HL-60 (cell line): ENCODE measurements around the gene IQGAP2.

Experiments used
- DNase-seq, 2 experiments: peaks; one replicate each; pipeline ENCODE4 v3.0.0-alpha.2; 2010 to 2020; ENCODE audit warnings: low read depth in 1 of 2, low spot score in 1 of 2
- H3K27ac ChIP-seq: fragments of 250-450 bp; sonication (Bioruptor Pico); replicated peaks from 2 replicates; pipeline ENCODE4 v1.5.1; 2020; ENCODE audit warnings: mild to moderate bottlenecking, moderate library complexity
- H3K27me3 ChIP-seq: fragments of 250-450 bp; sonication (Bioruptor Pico); 2 replicates; pipeline ENCODE4 v1.5.1; 2021; ENCODE audit warnings: mild to moderate bottlenecking, moderate library complexity; ENCODE audit not compliant: insufficient read depth, poor library complexity, severe bottlenecking
- H3K4me3 ChIP-seq: replicated peaks from 2 replicates; pipeline ENCODE4 v1.5.1; 2011; ENCODE audit warnings: mild to moderate bottlenecking, control low read depth, low read length; ENCODE audit not compliant: insufficient read depth
- GABPA ChIP-seq: IDR thresholded peaks from 2 replicates; pipeline ENCODE4 v1.6.1; 2012; ENCODE audit warnings: low read depth
- POLR2AphosphoS5 ChIP-seq: IDR thresholded peaks from 2 replicates; pipeline ENCODE4 v1.6.1; 2012; ENCODE audit warnings: low read depth
- SPI1 ChIP-seq: IDR thresholded peaks from 2 replicates; pipeline ENCODE4 v1.6.1; 2012; ENCODE audit warnings: low read depth, mild to moderate bottlenecking, borderline replicate concordance
- TF ChIP-seq, protein P1 (sequence below): IDR thresholded peaks from 2 replicates; pipeline ENCODE4 v1.6.1; 2012; ENCODE audit warnings: low read depth; ENCODE audit not compliant: insufficient replicate concordance
- TF ChIP-seq, protein P2 (sequence below): IDR thresholded peaks from one replicate; pipeline ENCODE4 v1.5.1; 2011; ENCODE audit warnings: low read length, control low read depth, inconsistent platforms; ENCODE audit not compliant: insufficient read depth

Gene IQGAP2

DNA sequence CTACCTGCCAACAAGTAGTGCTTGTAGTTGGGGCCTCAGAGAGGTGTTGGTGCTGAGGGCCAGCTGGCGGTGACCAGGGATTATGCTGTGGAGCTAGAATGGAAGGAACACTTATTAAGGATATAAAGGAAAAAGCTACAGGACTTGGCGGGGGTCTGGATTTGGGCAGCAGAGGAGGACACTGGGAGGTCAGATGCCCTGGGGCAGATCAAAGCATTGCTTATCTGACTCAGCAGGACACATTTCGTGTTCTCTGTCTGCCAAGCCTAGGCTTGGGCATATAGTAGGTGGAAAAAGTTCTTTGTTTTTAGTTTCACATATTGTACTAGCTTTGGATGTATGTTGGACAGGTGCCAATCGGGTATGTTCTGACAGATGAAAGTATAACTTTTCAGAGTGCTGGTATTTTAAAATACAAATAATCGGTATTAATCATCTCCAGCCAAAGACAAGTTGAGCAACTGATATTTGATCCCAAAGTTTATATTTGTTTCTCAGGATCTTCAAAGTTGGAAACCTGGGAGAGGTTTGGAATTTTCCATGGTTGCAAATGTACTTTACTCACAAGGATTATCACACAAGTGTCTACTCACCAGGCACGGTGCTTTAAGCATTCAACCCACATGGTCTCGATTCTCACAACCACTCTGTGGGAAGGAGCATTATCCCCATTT, 69.4 kb downstream of the IQGAP2 start:
- no peak overlapping the region for H3K27ac ChIP-seq
- no peak for DNase-seq
- H3K27me3 ChIP-seq: no peaks in the 10 kb centered on the region
- H3K4me3 ChIP-seq: no peak overlapping the region
- TF ChIP-seq, protein P1, sequence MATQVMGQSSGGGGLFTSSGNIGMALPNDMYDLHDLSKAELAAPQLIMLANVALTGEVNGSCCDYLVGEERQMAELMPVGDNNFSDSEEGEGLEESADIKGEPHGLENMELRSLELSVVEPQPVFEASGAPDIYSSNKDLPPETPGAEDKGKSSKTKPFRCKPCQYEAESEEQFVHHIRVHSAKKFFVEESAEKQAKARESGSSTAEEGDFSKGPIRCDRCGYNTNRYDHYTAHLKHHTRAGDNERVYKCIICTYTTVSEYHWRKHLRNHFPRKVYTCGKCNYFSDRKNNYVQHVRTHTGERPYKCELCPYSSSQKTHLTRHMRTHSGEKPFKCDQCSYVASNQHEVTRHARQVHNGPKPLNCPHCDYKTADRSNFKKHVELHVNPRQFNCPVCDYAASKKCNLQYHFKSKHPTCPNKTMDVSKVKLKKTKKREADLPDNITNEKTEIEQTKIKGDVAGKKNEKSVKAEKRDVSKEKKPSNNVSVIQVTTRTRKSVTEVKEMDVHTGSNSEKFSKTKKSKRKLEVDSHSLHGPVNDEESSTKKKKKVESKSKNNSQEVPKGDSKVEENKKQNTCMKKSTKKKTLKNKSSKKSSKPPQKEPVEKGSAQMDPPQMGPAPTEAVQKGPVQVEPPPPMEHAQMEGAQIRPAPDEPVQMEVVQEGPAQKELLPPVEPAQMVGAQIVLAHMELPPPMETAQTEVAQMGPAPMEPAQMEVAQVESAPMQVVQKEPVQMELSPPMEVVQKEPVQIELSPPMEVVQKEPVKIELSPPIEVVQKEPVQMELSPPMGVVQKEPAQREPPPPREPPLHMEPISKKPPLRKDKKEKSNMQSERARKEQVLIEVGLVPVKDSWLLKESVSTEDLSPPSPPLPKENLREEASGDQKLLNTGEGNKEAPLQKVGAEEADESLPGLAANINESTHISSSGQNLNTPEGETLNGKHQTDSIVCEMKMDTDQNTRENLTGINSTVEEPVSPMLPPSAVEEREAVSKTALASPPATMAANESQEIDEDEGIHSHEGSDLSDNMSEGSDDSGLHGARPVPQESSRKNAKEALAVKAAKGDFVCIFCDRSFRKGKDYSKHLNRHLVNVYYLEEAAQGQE: no peak
- TF ChIP-seq GABPA (no peak), POLR2AphosphoS5 (no peak), SPI1 (no peak)
- TF ChIP-seq, protein P2, sequence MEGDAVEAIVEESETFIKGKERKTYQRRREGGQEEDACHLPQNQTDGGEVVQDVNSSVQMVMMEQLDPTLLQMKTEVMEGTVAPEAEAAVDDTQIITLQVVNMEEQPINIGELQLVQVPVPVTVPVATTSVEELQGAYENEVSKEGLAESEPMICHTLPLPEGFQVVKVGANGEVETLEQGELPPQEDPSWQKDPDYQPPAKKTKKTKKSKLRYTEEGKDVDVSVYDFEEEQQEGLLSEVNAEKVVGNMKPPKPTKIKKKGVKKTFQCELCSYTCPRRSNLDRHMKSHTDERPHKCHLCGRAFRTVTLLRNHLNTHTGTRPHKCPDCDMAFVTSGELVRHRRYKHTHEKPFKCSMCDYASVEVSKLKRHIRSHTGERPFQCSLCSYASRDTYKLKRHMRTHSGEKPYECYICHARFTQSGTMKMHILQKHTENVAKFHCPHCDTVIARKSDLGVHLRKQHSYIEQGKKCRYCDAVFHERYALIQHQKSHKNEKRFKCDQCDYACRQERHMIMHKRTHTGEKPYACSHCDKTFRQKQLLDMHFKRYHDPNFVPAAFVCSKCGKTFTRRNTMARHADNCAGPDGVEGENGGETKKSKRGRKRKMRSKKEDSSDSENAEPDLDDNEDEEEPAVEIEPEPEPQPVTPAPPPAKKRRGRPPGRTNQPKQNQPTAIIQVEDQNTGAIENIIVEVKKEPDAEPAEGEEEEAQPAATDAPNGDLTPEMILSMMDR: no peak

DNA sequence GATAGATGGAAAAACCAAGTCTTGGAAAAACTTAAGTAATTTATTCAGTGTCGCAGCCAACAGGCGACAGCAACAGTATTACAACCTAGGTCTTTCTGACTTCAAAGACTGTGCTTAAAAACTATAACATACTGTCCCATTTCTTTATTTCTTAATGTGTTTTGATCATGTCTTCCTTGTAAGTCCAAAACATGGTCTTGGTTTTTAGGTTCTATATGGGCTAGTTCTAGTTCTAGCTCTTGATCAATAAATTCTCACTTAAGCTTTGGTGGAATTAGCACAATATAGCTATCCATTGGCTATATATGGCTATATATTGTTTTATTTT, 69.9 kb downstream of the IQGAP2 start:
- DNase-seq: no peak
- TF ChIP-seq, protein P2: no peak
- TF ChIP-seq, protein P1: no peak
- Histone ChIP-seq H3K27me3 (no peaks in the 10 kb centered on the region), H3K4me3 (no peak overlapping the region), H3K27ac (no peak overlapping the region)

DNA sequence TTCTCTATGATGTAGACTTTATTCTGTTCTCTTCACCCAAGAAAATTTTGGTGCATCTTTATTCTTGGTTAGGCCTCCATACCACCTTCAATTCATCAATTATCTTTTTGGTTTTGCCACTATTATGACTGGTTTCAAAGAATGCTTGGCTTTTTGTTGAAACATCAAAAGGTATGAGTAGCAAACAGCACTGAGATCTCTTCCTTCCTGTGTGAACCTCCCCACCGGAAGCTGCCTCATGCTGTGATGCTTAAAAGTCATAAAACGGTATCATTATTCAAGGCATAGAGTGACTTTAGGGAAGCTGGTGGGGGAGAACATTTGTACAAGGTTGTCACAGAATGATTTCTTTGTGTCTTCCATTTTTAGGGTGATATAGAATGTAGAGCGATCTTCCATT, 70.6 kb downstream of the IQGAP2 start:
- TF ChIP-seq POLR2AphosphoS5 (no peak), SPI1 (no peak)
- TF ChIP-seq, protein P2: no peak
- TF ChIP-seq, protein P1: no peak
- H3K27me3 ChIP-seq: no peaks in the 10 kb centered on the region
- no peak for DNase-seq
- no peak overlapping the region for H3K27ac ChIP-seq
- no peak overlapping the region for H3K4me3 ChIP-seq
